Uterus (tissue), 4 donors: ENCODE data around the gene YPEL5. TPM values are rescaled to one million over a fixed set of nuclear protein-coding genes. Genes with fewer than 3 reads are reported as not detected.
A peak's percentile ranks its signal among the peaks of the same experiment; 100 is the strongest.

Experiments used
- DNase-seq, 2 donors: peaks; one replicate each; pipeline ENCODE4 v3.0.0-alpha.2; 2019 to 2020
- H3K27ac ChIP-seq, 2 donors: fragments of 200-600 bp; sonication (generic); 1 replicate in 1 of 2; 2 replicates in 1 of 2; pipeline ENCODE4 v1.5.1; 2016 to 2018
- H3K27me3 ChIP-seq, 2 donors: fragments of 200-600 bp; sonication (generic); one replicate each; pipeline ENCODE4 v1.5.1; 2018 to 2019; ENCODE audit warnings: control low read depth in 1 of 2
- H3K36me3 ChIP-seq, 2 donors: fragments of 200-600 bp; sonication (generic); one replicate each; pipeline ENCODE4 v1.5.1; 2019; ENCODE audit warnings: control low read depth in 1 of 2
- H3K4me1 ChIP-seq, 2 donors: fragments of 200-600 bp; sonication (generic); one replicate each; pipeline ENCODE4 v1.5.1; 2018 to 2019; ENCODE audit warnings: control low read depth in 1 of 2
- H3K4me3 ChIP-seq, 2 donors: fragments of 200-600 bp; sonication (generic); 1 replicate in 1 of 2; 2 replicates in 1 of 2; pipeline ENCODE4 v1.5.1; 2018 to 2019; ENCODE audit warnings: mild to moderate bottlenecking in 1 of 2
- H3K9me3 ChIP-seq, 2 donors: fragments of 200-600 bp; sonication (generic); one replicate each; pipeline ENCODE4 v1.5.1; 2019; ENCODE audit warnings: control low read depth in 1 of 2
- POLR2A ChIP-seq, 2 donors: fragments of 450-650 bp; IDR thresholded peaks; one replicate each; pipeline ENCODE4 v1.6.1; 2016; ENCODE audit warnings: antibody characterized with exemption in 2 of 2, mild to moderate bottlenecking in 1 of 2, moderate library complexity in 1 of 2
- intact Hi-C: fragments of 100-400 bp; cut with DNase I; formaldehyde crosslinking; loops from one replicate; pipeline ENCODE4 v1.15.1; 2023; ENCODE audit warnings: low total_unique reads
- total RNA-seq, 4 donors: library from RNA; depleted of rRNA in 3 of 4; stranded (reverse); fragments of >200 nt in 3 of 4; gene quantifications; one replicate each; pipeline versions ENCODE4 v1.1.0 to v1.2.4, GENCODE V29; 2014 to 2023
- TF ChIP-seq, protein P1 (sequence below), 4 experiments: fragments of 200-600 bp in 2 of 4; fragments of 450-650 bp in 2 of 4; sonication (generic) in 2 of 4; IDR thresholded peaks; one replicate each; pipeline ENCODE4 v1.5.1; 2016 to 2019; ENCODE audit warnings: antibody characterized with exemption in 4 of 4, mild to moderate bottlenecking in 2 of 4, moderate library complexity in 1 of 4
- donor health status: DM: yes; HTN: yes; CAD: no.

Gene YPEL5
- total RNA-seq, 4 donors from 2014 or later: 79.1 to 131 (median 104) TPM

DNA sequence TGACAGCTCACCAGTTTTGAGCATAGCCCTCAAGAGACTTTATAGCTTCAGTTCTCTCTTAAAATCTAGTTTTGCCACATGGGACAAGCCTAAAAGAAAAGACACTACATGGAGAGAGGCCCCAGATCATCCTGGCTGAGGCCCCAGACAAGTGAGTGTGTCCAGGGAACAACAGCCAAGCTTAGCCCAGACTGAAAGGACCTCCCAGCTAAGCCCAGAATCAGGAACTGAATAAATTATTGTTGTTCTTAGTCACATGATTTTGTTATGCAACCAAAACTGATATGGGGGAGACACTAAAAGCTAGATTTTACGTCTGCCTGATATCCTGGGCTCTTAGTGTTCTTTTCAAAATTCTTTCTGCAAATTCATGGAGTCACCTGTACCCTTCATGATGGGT lies 55.2 kb downstream of the YPEL5 start:
- Histone ChIP-seq H3K9me3 (no peaks in the 10 kb centered on the region), H3K4me3 (no peak overlapping the region), H3K27me3 (no peaks in the 10 kb centered on the region), H3K36me3 (no peaks in the 10 kb centered on the region), H3K27ac (peak overlapping the region in 1 of 2 donors; percentile 42), H3K4me1 (peaks cover 0 to 4% of the 10 kb centered on the region in 2 donors)
- intact Hi-C loops: no loop called here
- DNase-seq: peak; percentile 63 to 78
- TF ChIP-seq POLR2A (IDR thresholded peaks at IDR 0.05): no peak
- TF ChIP-seq, protein P1, sequence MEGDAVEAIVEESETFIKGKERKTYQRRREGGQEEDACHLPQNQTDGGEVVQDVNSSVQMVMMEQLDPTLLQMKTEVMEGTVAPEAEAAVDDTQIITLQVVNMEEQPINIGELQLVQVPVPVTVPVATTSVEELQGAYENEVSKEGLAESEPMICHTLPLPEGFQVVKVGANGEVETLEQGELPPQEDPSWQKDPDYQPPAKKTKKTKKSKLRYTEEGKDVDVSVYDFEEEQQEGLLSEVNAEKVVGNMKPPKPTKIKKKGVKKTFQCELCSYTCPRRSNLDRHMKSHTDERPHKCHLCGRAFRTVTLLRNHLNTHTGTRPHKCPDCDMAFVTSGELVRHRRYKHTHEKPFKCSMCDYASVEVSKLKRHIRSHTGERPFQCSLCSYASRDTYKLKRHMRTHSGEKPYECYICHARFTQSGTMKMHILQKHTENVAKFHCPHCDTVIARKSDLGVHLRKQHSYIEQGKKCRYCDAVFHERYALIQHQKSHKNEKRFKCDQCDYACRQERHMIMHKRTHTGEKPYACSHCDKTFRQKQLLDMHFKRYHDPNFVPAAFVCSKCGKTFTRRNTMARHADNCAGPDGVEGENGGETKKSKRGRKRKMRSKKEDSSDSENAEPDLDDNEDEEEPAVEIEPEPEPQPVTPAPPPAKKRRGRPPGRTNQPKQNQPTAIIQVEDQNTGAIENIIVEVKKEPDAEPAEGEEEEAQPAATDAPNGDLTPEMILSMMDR (IDR thresholded peaks at IDR 0.05): no peak

DNA sequence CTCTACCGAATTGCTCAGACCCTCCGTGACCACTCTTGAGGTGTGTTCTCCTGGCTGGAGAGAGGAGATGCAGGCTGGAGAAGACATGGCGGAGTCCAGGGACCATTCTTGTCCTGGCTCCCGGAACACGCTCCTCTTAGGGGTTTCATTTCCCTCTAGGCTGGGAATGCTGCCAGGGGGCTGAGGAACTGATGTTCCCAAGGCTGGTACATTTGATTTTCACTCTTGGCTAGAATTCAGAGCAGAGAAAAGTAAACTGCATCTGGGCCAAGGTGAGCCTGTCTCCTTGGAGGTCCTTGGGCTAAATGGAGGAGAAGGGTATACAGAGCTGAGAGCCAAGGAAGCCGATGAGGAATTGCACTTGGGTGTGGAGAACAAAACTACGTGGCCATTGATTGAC lies 56.3 kb downstream of the YPEL5 start:
- TF ChIP-seq, protein P1 (IDR thresholded peaks at IDR 0.05): no peak
- TF ChIP-seq POLR2A (IDR thresholded peaks at IDR 0.05): no peak
- Histone ChIP-seq H3K4me3 (no peak overlapping the region), H3K27me3 (no peaks in the 10 kb centered on the region), H3K4me1 (peaks cover 0 to 4% of the 10 kb centered on the region in 2 donors), H3K27ac (no peak overlapping the region), H3K9me3 (no peaks in the 10 kb centered on the region), H3K36me3 (no peaks in the 10 kb centered on the region)
- DNase-seq: no peak
- intact Hi-C loops: no loop called here

DNA sequence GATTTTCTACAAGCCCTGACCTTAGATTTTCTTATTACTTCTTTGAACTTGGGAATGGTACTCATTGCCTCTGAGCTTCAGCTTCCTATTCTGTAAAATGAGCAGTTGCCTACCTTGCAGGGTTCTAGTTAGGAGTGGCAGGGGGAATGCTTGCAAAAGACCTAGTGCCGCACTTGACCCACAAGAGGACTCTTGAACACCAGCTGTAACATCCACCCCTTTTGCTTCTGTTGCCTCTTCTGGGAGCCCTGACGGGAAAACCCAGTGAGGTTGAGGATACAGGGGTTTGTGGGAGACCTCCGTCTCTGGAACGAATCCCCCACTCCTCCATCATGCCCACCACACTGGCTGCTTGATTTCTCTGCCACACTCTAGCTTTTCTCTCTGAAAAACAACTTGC lies 57.5 kb downstream of the YPEL5 start:
- no peak for TF ChIP-seq POLR2A (IDR thresholded peaks at IDR 0.05)
- TF ChIP-seq, protein P1 (IDR thresholded peaks at IDR 0.05): no peak
- DNase-seq: no peak
- peaks cover 0 to 4% of the 10 kb centered on the region in 2 donors for H3K4me1 ChIP-seq
- intact Hi-C loops: no loop called here
- no peak overlapping the region for H3K4me3 ChIP-seq
- H3K36me3 ChIP-seq: no peaks in the 10 kb centered on the region
- H3K27ac ChIP-seq: no peak overlapping the region
- no peaks in the 10 kb centered on the region for H3K27me3 ChIP-seq
- no peaks in the 10 kb centered on the region for H3K9me3 ChIP-seq

DNA sequence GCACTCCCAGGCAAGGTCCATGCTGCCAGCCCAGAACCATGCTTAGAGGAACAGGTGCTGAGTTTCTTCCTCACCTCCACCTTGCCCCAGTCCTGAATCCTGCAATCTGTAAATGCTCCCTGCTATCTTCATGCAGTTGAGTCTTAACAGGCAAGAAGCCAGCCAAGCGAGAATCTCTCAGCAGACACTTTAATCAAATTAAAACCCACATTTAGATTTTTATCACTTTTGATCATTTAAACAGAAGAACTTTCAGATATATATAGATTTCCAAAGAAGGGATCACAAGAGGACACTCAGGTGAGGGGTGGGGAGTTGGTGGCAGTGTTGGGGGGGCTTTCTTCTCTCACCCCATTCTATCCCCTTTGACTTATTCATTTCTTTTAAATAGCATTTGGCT lies 58.6 kb downstream of the YPEL5 start:
- TF ChIP-seq, protein P1 (IDR thresholded peaks at IDR 0.05): no peak
- no peak for TF ChIP-seq POLR2A (IDR thresholded peaks at IDR 0.05)
- H3K4me1 ChIP-seq: peaks cover 0 to 4% of the 10 kb centered on the region in 2 donors
- no peak overlapping the region for H3K4me3 ChIP-seq
- H3K36me3 ChIP-seq: no peaks in the 10 kb centered on the region
- H3K9me3 ChIP-seq: no peaks in the 10 kb centered on the region
- DNase-seq: no peak
- H3K27me3 ChIP-seq: no peaks in the 10 kb centered on the region
- H3K27ac ChIP-seq: no peak overlapping the region
- intact Hi-C loops: loop anchor here (5.0 kb wide), 1 partner anchor 502 kb away; no protein-coding TSS in a partner anchor

DNA sequence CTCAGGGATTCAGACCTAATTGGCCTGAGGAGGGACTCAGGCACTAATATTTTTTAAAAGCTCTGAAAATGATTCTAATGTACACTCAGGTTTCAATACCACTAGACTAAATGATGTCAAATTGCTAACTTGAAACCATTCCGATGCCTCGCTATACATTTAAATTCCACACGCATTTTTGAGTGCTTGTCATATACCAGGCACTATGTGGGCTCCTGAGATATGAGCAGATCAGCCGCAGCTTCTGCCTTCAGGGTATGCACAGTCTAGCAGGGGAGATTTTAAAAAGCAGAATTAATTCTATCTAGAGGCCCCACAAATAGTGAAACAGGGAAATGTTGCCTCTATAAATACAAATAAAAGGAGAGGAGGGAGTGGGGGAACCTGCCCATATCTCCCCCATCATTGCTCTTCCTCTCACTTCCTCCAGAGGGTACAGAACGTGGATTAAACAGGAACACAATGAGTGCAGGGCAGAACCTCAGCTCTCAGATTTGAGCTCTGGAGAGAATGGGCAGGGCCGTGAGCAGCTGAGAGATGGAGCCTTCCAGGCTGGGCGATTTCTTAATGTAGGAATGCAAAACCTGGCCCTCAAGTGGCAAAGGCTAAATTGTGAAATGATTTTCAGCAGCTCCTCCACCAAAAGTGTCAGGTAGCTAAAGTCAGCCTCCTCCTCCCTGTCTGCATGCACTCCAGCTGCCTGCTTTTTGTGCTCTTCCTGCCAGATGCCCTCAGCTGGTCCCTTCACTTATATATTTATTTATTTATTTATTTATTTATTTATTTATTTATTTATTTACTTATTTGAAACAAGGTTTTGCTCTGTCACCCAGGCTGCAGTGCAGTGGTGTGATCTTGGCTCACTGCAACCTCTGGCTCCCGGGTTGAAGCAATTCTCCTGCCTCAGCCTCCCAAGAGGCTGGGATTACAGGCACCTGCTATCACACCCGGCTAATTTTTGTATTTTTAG lies 59.9 kb downstream of the YPEL5 start:
- no peak for DNase-seq
- intact Hi-C loops: loop anchor here (5.0 kb wide), 1 partner anchor 501 kb away; no protein-coding TSS in a partner anchor
- Histone ChIP-seq H3K27ac (no peak overlapping the region), H3K9me3 (no peaks in the 10 kb centered on the region), H3K4me1 (peaks cover 0 to 4% of the 10 kb centered on the region in 2 donors), H3K36me3 (no peaks in the 10 kb centered on the region), H3K4me3 (no peak overlapping the region), H3K27me3 (no peaks in the 10 kb centered on the region)
- TF ChIP-seq, protein P1 (IDR thresholded peaks at IDR 0.05): no peak
- no peak for TF ChIP-seq POLR2A (IDR thresholded peaks at IDR 0.05)
